ENCODE data around the gene SLC18A3.
A peak's percentile ranks its signal among the peaks of the same experiment; 100 is the strongest.

SLC18A3 gene

DNA sequence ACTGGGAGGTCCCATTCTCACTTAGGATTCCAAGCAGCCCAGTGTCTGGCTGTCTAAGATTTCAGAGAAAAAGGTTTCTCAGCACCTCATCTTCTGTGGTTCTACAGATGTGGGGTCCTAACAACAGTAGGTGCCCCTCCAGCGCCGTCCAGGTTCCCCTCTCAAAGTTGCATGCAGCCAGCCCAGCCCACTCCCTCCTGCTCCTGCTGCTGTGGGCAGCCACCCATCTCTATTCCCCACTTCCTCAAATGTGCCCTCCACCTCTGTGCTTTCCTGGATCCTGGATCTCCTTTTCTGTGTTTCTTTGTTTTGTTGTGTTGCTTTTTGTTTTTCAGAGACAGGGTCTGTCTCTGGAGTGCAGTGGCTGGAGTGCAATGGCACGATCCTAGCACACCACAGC is 13.3 kb upstream of the SLC18A3 start:
- DNase-seq = no peak

GRCh38 chr10:49597426-49598163 is 12.5 kb upstream of the SLC18A3 start:
- no peak for DNase-seq

GRCh38 chr10:49598164-49598856 is 11.8 kb upstream of the SLC18A3 start:
- DNase-seq = no peak

GRCh38 chr10:49598986-49599385 is 11.1 kb upstream of the SLC18A3 start:
- no peak for DNase-seq

- no peak for DNase-seq
These were observed 10.6 kb upstream of the SLC18A3 start for GRCh38 chr10:49599546-49599945.

- no peak for DNase-seq
These were observed 10.1 kb upstream of the SLC18A3 start for GRCh38 chr10:49600046-49600445.

DNA sequence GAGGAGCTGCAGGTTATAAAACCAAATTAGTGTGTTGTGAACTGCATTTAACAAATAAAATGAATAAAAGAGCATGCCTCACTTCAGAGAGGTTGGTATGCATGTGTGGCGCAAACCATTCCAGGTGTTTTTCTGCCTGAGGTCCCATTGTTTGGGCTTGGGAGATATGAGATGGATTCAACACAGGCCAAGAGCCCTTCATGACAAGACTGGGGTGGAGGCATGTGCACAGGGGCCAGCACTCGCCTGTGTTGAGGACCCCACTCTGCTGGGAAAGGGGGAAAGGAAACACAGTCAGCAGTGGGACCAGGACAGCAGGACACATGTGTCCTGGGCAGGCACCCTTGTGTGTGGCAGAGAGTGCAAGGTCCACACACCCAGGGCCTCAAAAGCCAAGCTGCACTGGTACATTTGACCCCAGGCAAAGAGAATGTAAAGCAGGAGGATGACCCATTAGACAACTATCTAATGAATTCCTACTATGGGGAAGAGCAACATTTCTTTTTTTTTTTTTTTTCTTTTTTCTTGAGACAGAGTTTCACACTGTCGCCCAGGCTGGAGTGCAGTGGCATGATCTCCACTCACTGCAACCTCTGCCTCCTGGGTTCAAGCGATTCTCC is 9.2 kb upstream of the SLC18A3 start:
- no peak for DNase-seq

GRCh38 chr10:49601857-49602256 is 8.3 kb upstream of the SLC18A3 start:
- no peak for DNase-seq

GRCh38 chr10:49602380-49603023 is 7.6 kb upstream of the SLC18A3 start:
- no peak for DNase-seq

DNA sequence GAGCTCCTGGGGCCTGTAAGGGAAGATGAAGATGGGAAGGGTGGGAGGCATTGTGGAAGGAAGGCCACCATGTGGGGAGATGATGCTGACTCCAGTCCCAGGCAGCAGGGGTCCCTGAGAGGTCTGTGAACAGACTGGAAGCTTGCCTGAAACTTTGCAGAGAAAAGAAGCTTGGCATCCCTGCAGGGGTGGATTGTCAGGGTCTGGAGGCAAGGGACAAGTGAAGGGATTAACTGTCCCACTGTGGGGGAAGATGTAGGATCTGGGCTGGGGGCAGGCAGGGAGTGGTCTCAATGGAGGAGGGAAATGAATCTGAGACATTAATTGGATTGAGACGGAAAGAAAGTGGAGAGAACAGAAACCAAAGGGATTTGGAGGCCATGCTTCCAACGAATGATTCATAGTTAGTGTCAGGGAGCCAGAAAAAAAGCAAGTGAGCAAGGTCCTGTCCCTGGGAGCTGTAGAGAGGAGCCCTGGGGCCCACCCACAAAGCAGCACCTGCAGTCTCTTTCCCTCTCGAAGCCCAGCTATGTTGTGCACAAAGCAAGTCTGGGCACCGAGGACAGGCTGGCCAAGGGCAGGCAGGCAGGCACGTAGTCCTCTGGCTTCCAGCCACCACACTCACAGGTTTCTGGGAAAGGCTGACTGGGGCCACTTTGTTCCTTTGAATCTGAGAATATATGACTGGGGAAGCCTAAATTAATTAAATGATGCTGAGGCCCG is 4.7 kb upstream of the SLC18A3 start:
- no peak for DNase-seq

- no peak for DNase-seq
These were observed 4.1 kb upstream of the SLC18A3 start for GRCh38 chr10:49605939-49606509.

DNA sequence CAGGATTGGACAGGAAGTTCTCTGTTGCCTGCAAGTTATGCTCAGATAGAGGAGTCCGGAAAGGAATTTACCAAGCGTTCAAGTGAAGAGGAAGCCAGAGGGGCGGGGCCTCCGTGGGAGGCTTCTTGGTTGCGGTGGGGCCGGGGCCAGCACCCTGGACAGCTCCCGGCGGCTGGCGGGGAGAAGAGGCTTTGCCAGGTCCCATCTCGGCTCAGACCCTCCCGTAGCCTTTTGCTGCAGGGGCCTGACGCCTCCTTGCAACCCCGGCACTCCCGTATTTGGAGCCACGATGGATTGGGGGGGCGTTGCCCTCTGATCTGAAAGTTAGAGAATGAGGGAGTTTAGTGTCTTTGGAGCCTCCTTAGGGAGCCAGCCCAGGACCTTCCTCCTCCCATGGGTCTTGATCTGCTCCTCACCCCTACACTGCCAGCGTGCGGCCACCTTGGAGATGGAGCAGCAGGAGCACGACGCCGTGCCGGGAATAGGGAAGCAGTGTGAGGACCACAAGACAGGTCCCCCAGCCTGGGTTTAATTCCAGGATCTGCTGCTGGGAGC is 3.1 kb upstream of the SLC18A3 start:
- peak; percentile 73 to 75 for DNase-seq

DNA sequence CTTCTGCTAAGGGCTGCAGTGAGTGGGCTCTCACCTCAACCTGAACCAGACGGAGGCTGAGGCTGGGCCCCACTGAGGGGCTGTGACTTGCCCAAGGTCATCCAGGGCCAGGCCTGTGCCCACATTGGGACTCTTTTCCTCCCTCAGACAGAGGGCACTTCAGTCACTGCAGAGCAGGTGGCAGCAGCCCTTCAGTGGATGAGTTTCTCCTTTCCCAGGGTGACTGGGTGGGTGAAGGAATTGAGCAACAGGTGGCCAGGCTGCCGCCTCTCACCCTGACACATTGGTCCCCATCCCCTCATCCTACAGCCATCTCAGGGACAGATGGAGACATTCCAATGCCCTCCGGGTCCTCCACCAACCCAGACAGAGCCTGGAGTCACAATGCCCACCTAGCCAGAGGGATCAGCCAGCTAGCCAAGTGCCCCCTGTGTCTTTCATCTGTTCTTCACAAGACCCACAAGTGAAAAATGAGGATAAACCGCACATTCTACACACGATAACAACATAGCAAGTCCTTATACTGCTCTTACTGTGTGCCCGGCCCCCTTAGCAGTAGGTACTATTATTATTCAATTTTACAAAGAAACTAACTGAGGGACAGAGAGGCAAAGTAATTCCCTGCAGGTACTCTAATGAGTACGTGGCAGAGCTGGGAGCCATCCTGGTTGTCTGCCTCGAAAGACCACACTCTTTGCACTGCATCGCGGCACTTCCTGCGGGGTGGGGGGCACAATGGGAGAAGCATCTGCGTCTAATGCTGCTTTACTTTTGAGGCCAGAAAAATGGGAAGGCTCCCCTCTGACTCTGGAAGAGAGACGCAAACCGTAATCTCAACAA is 1.7 kb upstream of the SLC18A3 start:
- DNase-seq = no peak

DNA sequence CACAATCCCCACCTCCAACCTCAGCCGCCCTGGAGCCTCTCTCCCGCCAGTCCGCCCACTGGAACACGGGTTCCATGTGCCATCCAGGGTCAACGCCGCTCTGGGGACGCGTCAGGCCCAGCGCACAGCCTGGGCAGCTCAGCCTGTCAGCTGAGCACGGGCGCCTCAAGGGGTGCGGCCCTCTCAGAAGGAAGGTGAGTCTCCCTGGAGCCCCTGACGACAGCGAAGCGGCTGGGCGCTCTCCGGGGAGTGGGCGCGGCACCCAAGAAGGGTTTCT is 1.2 kb upstream of the SLC18A3 start:
- no peak for DNase-seq

DNA sequence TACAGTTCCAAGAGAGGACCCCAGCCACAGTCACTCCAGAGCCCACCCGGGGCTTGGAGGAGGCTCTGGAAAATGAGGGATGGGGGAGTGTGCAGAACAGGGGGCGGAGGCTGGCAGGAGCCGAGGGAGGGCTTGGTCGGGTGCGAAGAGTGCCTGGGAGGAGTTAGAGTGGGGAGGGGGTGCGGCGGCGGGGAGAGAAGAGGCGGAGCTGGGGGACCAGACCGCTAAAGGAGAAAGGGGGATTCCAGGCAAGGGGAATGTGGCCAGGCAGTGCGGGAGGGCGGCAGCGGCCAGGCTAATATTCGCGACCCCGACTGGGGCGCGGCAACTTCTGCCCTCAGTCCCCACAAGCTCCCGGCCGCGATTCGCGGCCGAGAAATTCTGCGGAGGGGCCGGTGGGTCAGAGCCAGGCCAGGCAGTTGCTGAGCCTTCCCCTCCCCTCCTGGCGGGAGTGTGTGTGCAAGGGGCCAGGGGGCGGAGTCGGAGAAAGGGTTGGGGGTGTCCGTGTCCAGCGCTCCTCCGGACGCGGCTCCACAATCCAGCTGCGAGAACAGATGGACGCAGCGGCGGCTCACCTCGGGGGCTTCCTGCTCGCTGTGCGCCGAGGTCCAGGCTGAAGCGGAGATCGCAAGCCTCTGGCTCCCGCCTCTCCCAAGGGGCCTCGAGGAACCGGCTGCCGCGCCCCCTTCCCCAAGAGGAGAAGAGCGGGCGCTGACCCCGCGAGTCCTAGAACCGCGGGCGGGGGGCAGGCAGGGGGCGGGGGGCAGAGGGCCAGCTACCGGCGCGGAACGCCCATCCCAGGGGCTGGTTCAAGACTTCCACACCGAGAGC is 612 bp upstream of the SLC18A3 start:
- no peak for DNase-seq

DNA sequence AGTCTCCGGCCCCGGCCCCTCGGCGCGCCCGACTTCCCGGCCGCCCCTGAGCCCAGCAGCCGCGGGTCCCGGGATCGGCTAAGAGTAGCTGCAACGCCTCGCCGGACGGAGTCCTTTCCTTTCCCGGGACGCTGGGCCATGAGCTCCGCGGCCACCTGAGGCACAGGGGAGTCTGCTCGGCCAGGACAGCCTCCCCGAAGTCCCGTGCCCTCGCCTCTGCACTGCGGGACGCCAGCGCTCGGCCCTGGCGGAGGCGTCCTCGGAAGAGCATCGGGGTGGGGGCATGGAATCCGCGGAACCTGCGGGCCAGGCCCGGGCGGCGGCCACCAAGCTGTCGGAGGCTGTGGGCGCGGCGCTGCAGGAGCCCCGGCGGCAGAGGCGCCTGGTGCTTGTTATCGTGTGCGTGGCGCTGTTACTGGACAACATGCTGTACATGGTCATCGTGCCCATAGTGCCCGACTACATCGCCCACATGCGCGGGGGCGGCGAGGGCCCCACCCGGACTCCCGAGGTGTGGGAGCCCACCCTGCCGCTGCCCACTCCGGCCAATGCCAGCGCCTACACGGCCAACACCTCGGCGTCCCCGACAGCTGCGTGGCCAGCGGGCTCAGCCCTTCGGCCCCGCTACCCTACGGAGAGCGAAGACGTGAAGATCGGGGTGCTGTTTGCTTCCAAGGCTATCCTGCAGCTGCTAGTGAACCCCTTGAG is 502 bp downstream of the SLC18A3 start:
- no peak for DNase-seq

DNA sequence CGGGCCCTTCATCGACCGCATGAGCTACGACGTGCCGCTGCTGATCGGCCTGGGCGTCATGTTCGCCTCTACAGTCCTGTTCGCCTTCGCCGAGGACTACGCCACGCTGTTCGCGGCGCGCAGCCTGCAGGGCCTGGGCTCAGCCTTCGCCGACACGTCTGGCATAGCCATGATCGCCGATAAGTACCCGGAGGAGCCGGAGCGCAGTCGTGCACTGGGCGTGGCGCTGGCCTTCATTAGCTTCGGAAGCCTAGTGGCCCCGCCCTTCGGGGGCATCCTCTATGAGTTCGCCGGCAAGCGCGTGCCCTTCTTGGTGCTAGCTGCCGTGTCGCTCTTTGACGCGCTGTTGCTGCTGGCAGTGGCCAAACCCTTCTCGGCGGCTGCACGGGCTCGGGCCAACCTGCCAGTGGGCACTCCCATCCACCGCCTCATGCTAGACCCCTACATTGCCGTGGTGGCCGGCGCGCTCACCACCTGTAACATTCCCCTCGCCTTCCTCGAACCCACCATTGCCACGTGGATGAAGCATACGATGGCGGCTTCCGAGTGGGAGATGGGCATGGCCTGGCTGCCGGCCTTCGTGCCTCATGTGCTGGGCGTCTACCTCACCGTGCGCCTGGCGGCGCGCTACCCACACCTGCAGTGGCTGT is 1.2 kb downstream of the SLC18A3 start:
- DNase-seq = no peak

GRCh38 chr10:49611816-49612512 is 1.9 kb downstream of the SLC18A3 start:
- no peak for DNase-seq
